ENCODE measurements around the gene HDGFL3. TPM values are rescaled to one million over a fixed set of nuclear protein-coding genes. Genes with fewer than 3 reads are reported as not detected.

HDGFL3 gene
- total RNA-seq, 1 donor from 2014 or later = 68.7 TPM

DNA sequence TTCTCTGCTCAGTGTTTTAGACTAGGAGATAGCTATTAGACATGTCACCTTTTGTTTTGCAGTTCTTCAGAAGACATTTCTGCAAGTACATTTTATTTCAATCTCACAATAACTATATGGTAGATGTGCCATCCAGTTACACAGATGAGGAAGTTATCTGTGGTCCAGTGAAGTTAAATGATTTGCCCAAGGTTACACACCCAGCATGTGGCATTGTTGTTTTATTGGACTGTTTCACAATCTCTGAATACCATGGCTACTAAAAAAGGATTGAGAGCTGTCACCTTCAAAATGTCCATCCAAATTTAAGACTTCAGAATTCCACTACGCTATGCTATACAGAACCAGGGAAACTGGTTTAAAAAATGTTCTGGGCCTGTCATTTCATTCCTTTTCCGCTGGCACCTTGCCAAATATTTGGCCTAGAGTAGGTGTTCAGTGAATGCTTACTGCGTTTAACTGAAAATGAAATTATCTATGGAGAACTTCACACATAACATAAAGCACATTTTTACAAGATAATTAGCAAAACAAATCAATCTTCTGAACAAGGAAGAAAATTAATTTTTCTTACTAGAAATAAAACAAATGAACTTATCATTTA, 80.0 kb downstream of the HDGFL3 start:
- no peak for DNase-seq (ENCODE audit: low spot score)

DNA sequence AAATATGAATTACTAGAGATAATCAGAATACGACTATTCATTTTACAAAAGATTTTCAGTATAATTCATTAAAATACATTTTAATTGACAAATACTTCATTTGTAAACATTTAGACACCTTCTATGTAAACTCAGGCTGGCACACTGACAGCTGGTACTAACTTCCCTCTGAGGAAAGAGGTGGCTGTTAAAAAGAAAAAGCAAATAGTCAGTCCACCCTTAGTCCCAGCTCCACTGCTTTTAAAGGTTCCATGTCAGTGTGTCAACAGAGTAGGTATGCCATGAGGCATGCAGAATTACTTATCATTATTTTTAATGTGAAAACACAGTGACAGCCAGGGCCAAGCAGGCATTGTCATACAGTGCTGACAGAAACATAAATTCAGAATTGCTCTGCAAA, 84.1 kb downstream of the HDGFL3 start:
- no peak for DNase-seq (ENCODE audit: low spot score)

DNA sequence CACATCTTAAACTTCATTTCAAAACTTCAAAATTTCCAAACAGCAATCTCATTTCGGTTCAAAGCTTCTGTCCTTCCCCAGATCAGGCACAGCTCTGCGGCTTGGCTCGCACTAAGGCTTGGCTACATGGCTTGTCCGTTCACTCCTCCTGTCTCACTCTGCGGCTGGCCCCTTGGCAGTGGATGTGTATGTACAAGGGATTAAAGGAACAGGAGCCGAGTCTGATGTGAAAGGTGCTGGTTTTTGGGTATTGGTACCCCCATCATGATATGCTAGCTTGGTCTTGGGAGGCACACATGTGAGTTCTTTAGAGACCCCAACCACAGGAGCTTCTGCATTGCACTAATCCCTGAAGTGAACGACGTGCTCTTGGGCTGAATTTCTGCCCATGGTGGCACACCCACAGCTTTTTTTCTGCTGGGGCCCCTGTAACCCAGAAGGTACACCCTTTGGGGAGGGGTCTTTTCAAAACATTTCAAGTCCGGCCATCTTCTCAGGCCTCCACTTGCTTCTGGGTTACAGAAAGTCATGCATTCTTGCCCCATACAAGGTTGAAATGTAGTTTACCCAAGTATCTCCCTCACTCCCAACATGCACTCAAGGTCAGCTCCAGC, 87.5 kb downstream of the HDGFL3 start:
- no peak for DNase-seq (ENCODE audit: low spot score)

DNA sequence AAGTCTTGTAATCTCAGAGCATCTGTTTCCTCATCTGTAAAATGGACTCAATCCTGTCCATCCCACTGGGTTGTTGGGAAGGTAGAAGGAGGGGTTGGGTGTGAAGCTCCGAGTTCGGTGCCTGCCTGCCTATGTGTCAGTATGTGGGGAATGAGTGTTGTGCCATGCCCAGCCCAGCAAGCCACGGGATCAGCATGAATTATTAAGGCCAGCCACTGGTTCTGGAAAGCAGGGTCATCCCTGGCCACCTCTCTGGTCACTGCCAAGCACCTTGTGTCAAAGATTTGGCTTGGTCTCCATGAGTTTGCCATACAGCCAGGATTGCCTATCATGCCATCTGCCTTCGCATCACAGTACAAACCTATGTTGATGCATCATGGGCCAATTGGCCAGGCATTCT, 88.7 kb downstream of the HDGFL3 start:
- DNase-seq (ENCODE audit: low spot score) = no peak

DNA sequence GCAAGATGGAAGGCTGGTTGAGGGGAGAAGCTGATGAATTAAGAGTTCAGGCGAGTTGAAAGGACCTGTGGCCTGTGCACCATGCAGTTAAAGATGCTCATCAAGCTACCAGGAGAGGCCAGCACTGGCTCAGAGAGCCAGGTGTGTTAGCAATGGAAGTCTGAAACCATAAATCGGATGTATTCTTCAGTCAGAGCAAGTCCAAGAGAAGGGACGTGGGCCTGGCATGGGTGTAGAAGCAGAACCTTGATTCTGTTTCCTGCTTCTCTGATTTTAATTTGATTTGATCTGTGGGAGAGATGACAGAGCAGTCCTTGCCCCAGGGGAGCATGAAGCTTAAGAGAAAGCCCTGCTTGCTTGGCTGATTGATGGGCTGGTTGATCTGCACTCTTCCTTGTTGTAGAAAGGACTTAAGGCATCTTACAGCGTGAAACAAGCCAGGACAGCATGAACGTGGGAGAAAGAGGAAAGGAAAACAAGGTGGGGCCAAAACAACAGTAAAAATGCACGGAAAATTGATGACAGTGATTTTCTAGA, 89.3 kb downstream of the HDGFL3 start:
- DNase-seq (ENCODE audit: low spot score) = no peak

DNA sequence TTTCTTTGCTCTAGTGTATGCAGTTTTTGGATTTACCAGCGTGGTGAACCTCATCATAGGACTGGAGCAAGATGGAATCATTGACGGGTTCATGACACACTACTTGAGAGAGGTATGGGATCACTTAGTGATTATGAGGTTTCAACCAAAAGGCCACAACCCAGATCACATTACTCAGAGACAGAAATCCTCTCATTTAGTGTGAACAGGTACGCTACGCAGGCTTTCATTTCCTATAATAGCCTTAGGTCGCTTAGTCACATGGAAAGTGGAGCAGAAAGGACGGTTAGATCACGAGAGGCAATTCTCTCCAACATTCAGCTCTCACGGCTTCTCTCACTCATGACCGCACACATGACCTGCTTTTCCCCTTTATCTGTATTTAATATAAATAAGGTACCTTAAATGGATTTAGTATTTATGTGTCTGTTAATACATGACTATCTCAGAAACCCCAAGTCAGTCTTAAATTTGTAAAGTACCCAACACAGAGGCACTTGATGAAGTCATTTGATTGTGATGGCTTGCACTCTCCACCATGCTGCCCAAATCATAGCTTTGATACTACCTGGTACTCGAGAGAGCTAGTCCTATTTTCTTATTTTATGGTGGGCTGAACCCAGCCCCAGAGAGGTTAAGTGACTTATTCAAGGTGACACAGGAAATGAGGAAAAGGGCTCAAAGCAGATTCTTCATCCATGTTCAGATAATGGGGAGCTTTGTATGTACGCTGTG, 91.6 kb downstream of the HDGFL3 start:
- no peak for DNase-seq (ENCODE audit: low spot score)

DNA sequence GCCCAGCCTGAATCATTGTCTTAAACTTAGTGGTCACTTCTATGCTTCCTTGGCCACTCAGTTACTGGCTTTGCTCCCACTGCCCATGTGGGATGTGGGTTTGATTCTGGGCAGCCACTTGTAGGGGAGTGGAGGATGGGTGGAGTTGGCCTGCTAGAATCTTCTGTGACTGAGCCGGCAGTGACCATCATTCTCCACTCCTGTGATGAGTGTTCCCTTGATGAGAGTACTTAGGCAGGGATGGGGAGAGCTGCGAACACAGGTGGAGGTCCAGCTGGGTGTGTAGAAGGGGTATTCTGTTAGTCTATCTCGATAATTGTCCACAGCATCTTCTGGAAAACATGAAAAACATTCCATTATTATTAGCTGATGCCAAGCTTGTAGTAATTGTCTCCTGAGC, 92.2 kb downstream of the HDGFL3 start:
- no peak for DNase-seq (ENCODE audit: low spot score)

DNA sequence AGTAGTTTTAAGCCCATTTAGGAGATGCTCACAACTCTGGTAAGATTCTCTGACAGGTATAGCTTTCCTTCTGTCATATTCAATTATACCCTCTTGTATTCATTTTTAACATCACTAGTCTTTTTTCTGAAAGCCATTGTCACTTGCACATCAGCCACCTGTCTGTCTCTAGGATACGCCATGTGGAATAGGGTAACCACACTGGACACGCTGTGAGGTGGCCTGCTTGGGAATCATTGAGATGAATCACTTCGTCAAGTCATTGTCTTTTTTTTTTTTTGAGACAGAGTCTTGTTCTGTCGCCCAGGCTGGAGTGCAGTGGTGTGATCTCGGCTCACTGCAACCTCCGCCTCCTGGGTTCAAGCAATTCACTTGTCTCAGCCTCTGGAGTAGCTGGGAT, 92.8 kb downstream of the HDGFL3 start:
- no peak for DNase-seq (ENCODE audit: low spot score)

DNA sequence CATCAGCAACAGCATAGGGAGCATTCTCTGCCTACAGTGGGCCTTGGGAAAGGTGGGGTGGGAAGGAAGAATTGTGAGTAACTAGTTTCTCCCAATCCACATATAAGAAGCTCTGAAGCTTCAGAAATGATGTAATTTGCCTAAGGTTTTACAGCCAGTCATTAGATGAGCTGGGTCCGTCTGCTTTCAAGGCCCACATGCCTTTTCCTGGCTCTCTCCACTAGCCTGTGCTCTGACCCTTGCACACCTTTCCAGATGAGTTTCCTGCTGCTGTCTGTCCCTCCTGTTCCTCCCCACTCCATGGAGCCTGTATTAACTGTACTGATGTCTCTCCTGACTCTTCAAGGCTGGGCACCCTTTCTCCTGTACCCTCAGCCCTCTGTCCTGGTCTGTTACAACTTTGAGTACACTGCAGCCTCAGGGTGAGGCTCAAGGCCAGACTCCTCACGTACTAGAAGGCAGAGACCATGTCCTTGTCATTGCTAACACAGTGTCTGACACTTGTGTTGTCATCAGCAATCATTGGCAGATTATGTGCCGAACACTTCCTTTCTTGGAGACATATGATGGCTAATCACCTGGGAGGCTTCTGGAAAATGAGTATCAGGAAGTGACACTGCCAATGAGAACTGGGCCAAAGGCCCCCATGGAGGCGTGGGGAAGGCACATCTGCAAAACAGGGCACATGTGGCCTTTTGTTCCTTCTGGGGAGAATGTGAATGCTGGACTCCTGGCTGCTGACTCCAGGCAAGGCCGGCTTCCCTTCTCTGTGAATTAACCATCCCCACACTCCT, 93.5 kb downstream of the HDGFL3 start:
- no peak for DNase-seq (ENCODE audit: low spot score)

DNA sequence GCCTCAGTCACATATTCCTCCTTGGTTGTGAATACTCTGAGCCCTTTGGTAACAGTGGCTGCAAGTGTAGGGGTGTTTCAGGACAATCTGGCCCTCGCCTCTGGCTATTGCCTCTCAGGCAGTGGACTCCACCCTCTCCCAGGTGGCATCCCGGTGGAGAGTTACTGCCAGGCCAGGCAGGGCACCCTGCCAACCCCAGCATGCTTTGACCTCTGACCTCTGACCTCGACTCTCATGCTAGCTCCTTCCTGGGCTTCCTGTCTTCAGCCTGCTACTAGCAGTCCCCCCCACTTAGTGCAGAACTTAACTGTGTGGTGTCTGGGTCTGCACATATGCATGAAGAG, 94.7 kb downstream of the HDGFL3 start:
- DNase-seq (ENCODE audit: low spot score) = no peak

DNA sequence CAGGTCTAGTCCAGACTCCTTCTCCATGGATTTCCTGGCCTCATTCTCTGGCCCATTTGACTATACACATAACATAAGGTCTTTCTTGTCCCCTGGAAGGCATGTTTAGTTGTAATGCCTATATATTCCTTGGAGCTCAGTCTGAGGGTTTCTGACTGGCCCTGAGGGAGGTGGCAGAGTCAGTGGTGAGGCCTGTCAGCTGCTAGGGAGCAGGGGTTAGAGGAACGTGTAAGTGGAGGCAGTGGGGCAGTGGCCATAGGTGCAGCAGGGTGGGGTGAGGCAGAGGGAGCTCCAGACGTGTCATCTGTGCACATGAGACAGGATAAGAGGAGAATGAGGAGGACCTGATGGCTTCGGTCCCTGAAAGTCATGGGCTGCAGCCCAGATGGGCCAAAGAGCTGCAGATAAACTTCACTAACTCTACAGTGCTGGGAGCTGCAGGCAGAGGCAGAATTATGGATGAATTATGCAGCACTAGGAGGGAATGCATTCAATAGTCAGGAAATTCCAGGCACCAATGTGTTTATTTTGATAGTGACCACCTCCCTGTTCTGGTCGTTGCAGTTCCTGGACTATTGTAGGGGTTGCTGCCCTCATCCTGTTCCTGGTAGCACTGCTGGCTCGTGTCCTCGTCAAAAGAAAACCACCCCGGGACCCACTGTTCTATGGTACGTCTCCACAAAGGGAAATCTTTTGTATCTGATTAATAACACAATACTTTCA, 95.2 kb downstream of the HDGFL3 start:
- DNase-seq (ENCODE audit: low spot score) = no peak

DNA sequence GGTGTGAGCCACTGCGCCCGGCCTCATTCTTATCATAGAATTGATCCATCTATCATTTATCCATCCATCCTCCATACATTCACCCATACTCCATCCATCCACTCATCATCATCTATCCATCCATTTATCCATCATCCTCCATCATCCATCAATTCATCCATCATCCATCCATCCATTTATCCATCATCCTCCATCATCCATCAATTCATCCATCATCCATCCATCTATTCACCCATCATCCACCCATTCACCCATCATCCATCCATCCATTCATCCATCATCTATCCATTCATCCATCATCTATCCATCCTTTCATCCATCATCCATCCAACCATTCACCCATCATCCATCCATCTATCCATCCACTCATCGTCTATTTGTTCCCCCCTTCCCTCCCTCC, 96.5 kb downstream of the HDGFL3 start:
- no peak for DNase-seq (ENCODE audit: low spot score)

DNA sequence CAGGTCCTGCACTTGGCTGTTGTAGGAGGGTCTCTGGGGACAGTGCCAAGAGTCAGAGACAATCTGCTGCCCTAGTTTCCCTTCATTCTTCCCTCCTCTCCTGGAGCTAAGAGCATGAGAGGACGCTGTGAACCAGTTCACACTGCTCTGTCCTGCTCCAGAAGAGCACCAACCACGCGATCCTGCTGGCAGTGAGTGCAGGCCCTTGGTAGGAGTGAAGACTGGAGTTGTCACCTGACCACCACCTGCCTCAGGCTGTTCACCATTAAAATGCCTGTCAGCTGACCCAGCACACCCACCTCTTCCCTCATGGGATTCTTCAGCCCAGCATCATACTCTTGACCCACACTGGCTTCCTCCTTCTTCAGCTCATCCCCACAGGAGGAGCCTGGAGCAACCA, 97.2 kb downstream of the HDGFL3 start:
- DNase-seq (ENCODE audit: low spot score) = no peak

DNA sequence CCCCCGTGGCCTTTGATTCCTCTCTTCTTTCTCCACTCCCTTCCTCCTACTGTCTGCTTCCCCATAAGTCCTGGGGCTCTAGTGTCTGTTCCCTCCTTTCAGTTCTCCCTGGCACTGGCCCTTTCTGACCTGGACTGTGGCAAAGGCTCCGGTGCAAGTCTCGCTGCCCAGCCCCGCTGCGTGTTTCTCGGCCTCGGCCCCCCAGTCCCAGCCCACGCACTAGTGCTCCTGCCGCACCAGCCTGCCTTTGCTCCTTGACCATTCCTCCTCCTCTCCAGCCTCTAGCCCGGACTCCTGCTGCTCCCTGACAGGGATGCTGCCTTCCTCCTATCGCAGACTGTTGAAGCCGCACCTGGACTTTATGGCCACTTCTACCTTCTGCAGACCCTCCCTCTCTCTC, 98.1 kb downstream of the HDGFL3 start:
- no peak for DNase-seq (ENCODE audit: low spot score)

DNA sequence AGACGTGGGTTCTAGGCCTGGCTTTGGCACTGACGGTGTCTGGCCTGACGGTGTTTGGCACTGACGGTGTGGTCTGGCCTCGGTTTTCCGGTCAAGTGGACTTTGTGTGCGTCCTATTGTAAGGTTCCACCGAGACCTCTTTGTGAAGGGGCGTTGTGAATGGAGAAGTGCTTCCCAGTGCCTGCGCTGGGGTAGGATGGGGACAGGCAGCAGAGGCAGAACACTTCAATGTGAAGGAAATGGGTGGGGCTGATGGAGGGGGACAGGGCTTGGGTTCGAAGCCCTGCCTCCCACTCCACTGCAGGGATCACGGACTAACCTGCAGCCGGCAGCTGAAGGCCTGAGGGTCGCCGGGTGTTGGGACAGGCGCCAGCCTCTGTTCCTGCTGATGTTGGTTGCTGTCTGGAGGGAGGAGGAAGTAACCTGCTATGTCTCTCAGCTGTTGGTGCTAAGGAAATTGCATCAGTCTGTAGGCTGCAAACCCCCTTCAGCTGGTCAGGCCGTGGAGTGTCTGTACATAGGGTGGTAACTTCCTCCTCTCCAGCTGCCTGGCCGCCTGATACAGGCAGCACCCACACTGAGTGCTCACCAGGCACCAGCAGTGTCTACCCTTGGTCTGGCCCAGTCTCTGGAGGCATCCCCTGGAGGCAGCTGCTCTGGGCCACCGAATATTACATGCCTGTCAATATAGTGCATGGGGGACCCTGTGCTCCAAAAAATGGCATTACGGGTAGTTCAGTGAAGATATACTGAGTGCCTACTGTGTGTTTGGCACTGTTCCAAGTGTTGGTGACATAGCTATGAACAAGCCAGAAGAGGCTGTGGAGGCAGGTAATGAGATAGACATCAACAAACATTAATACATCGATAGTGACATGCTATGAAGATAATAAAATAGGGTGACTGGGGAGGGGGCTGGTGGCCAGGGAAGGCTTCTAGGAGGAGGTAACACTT, 99.1 kb downstream of the HDGFL3 start:
- DNase-seq (ENCODE audit: low spot score) = peak; percentile 61

DNA sequence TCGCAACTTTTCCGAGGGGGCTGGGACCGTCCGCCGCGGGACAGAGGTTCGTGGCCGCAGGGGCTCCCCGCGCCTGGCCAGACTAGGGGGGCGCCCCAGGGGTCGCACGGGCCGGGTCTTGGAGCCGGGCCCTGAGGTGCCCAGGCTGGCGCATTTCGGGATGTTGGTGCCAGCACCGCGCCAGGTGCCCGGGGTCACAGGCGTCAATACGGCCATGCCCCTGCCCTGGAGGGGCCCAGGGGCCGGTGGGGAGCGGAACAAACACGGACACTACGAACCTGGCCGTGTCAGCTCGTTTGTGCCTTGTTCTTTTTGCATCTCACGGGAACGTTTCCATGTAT, 99.8 kb downstream of the HDGFL3 start:
- no peak for DNase-seq (ENCODE audit: low spot score)

DNA sequence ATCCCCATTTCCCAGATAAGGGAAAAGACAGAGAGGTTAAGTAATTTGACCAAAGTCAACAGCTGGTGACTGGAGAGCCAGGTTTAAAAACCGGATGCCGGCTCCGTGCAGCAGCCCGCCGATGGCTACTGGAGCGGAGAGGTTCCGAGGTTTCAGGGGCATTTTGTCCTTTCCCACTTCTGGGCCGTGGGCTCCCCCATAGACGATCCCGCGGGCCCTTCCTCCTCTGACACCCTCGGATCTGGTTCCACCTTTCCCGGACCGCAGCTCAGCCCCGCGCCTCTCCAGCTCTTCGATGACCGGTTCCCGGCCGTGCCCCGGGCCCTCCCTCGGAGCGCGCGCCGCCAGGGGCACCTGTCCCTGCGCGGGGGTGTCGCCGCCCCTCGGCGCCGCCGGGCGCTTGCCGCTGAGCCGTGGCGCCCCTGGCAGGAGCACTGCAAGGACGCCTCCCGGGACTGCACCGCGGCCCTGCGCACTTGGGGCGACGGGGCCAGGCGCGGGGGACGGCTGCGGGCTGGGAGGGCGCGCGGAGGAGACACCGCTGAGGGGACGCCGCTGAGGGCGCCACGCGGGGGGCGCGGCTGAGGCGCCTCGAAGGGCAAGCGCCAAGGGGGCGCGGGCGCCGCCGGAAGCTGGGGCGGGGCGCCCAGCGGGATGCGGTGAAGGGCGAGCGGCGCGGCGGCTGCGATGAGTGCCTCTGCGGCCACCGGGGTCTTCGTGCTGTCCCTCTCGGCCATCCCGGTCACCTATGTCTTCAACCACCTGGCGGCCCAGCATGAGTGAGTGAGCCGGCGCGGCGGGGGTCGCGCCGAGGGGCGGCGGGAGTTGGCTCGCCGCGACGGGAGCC, 100.4 kb downstream of the HDGFL3 start, which contains the start of gene TM6SF1:
Gene TM6SF1, plus strand, starts transcription at position 652 of the 847 bp plus-strand sequence. Its CDS starts 36 bp downstream, at position 688.
- DNase-seq (ENCODE audit: low spot score) = no peak

DNA sequence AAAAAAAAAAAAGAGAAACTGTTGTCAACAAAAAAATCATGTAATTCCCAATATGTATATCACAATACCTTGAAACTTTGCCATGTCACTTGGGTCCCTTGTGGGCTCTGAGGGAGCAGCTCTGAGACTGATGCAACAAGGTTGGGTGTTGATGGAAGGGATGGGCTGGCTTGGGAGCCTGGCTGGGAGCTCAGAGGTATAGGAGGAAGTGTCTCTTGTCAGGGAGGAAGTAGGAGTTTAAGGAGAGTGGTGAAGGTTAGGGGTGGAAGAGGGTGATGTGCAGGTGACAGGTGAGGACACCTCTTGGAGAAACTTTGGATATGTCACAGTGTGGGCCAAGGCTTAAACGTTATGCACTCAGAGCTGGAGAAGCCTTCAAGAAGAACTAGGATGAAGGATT, 102.2 kb downstream of the HDGFL3 start:
- no peak for DNase-seq (ENCODE audit: low spot score)

DNA sequence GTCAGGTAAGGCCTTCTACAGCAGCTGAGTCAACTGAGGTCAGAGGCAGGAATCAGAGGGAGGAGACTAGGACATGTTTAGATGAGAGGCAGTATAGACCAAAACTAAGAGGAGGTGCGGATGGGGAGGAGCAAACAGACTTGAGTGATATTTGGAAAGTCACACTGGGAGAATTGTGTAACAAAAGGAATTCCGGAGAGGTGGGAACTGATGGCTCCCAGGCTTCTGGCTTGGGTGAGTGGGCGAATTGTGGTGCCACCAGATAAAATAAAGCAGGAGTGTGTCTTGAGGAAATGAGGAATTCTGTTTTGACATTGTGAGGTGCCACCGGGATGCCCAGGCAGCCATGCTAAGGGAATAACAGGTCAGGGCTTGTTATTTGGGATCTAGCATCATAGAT, 103.5 kb downstream of the HDGFL3 start:
- no peak for DNase-seq (ENCODE audit: low spot score)

DNA sequence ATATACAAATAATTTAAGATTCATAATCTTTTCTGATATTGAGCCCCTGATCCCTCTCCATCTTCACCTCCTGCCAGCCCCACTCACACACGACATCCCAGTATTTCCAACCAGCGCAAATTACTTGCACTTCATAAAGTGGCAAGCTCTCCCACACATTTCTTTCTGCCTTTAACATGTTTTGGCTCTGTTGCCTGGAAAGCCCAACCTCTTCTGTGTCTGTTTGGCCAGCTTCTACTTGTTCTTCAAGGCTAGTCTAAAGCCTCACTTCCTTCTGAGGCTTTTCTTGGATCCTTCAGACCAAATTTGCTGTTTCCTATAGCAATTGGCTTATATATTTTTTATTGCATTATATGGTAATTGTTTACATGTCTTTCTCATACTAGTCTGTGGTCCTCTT, 105.3 kb downstream of the HDGFL3 start:
- no peak for DNase-seq (ENCODE audit: low spot score)
